ENCODE results near the gene TOB2.
A peak's percentile ranks its signal among the peaks of the same experiment; 100 is the strongest.
"Not testable (repeated sequence)": the region's sequence is repeated elsewhere in the genome, so short reads cannot be mapped to it uniquely, and the experiment has no call there.

The TOB2 gene

DNA sequence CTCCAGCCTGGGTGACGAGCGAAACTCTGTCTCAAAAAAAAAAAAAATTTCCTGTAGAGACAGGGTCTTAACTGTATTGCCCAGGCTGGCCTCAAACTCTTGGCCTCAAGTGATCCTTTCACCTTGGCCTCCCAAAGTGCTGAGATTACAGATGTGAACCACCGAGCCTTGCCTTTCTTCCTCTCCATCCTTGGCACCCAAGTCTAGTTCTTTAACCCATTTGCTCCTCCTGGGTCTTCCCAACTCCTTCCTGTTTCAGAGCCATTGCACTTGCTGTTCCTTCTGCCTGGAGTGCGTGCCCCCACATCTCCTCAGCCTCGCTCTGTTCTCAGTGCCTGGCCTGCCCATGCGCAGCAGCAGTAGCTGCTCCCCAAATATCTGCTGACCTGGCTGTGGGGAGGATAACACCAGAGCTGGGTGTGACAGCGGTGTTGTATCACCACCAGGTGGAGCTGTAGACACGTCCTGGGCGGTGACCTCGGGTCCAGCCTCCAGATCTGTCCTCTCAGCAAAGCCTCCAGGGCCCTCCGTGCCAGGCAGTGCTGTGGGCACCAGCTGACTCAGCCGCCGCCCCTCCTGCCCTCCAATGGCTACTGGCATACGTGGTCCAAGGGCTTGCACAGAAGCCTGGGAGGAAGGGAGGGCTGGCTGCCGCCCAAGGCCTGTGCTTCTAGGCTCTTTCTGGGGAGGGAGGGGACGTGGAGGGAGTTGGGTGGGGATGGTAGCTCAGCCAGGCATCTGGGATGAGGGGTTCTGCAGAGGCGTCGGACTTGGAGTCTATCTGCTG is 42.9 kb downstream of the TOB2 start:
- TF ChIP-seq CTCF (IDR thresholded peaks at IDR 0.05; ENCODE audit: insufficient read depth, low read length, poor library complexity, severe bottlenecking) = peak; percentile 91
- no peak for TF ChIP-seq EZH2phosphoT487 (conservative IDR thresholded peaks at IDR 0.05; ENCODE audit: low read length)
- peak overlapping the region; percentile 69 for H2AFZ ChIP-seq (ENCODE audit: low read depth, low read length, severe bottlenecking)
- H3K79me2 ChIP-seq (ENCODE audit: insufficient read depth, low read length) = no peaks in the 10 kb centered on the region
- H3F3A ChIP-seq (ENCODE audit: insufficient read depth) = peaks cover 5% of the 10 kb centered on the region; the same call in 1 of the 2 replicates
- H4K20me1 ChIP-seq (ENCODE audit: low read depth, low read length) = no peaks in the 10 kb centered on the region
- H3K27ac ChIP-seq (ENCODE audit: low read depth, low read length) = no peak overlapping the region
- H3K9ac ChIP-seq (ENCODE audit: low read length) = no peak overlapping the region
- peak overlapping the region; percentile 15 for H3K4me2 ChIP-seq (ENCODE audit: low read depth, low read length, poor library complexity, severe bottlenecking)
- H3K36me3 ChIP-seq (ENCODE audit: low read length) = no peaks in the 10 kb centered on the region
- H3K9me3 ChIP-seq (ENCODE audit: insufficient read depth, low read length) = no peaks in the 10 kb centered on the region
- no peaks in the 10 kb centered on the region for H3K27me3 ChIP-seq (ENCODE audit: low read length)
- H3K4me3 ChIP-seq (ENCODE audit: insufficient read depth, low read length, poor library complexity, severe bottlenecking) = no peak overlapping the region
- H3K9me2 ChIP-seq (replicated peaks; ENCODE audit: insufficient read depth, low read length) = no peaks in the 10 kb centered on the region

GRCh38 chr22:41402851-41403250 is 43.8 kb downstream of the TOB2 start:
- H3K9me2 ChIP-seq (replicated peaks; ENCODE audit: insufficient read depth, low read length) = not testable (repeated sequence)

GRCh38 chr22:41401781-41402648 is 44.6 kb downstream of the TOB2 start:
- Histone ChIP-seq H3K4me3 (ENCODE audit: insufficient read depth, low read length, poor library complexity, severe bottlenecking) (no peak overlapping the region), H3K27me3 (ENCODE audit: low read length) (no peaks in the 10 kb centered on the region), H3K9me2 (replicated peaks; ENCODE audit: insufficient read depth, low read length) (no peaks in the 10 kb centered on the region), H3K9me3 (ENCODE audit: insufficient read depth, low read length) (no peaks in the 10 kb centered on the region), H3F3A (ENCODE audit: insufficient read depth) (no peaks in the 10 kb centered on the region), H3K9ac (ENCODE audit: low read length) (no peak overlapping the region), H2AFZ (ENCODE audit: low read depth, low read length, severe bottlenecking) (no peak overlapping the region), H4K20me1 (ENCODE audit: low read depth, low read length) (no peaks in the 10 kb centered on the region), H3K4me2 (ENCODE audit: low read depth, low read length, poor library complexity, severe bottlenecking) (no peak overlapping the region), H3K27ac (ENCODE audit: low read depth, low read length) (no peak overlapping the region), H3K79me2 (ENCODE audit: insufficient read depth, low read length) (no peaks in the 10 kb centered on the region), H3K36me3 (ENCODE audit: low read length) (no peaks in the 10 kb centered on the region)
- no peak for TF ChIP-seq CTCF (IDR thresholded peaks at IDR 0.05; ENCODE audit: insufficient read depth, low read length, poor library complexity, severe bottlenecking)
- TF ChIP-seq EZH2phosphoT487 (conservative IDR thresholded peaks at IDR 0.05; ENCODE audit: low read length) = no peak

More at GRCh38 chr22:41402851-41403250, 43.8 kb downstream of the TOB2 start:
- H3K9ac ChIP-seq (ENCODE audit: low read length); H3K36me3 ChIP-seq (ENCODE audit: low read length); H3K4me3 ChIP-seq (ENCODE audit: insufficient read depth, low read length, poor library complexity, severe bottlenecking); H3K9me3 ChIP-seq (ENCODE audit: insufficient read depth, low read length); H3K79me2 ChIP-seq (ENCODE audit: insufficient read depth, low read length); H2AFZ ChIP-seq (ENCODE audit: low read depth, low read length, severe bottlenecking); H3K27me3 ChIP-seq (ENCODE audit: low read length); H3K27ac ChIP-seq (ENCODE audit: low read depth, low read length); H4K20me1 ChIP-seq (ENCODE audit: low read depth, low read length); H3F3A ChIP-seq (ENCODE audit: insufficient read depth); H3K4me2 ChIP-seq (ENCODE audit: low read depth, low read length, poor library complexity, severe bottlenecking): not testable (repeated sequence)
